ENCODE measurements around the gene EFR3B.
"Not testable (repeated sequence)": the region's sequence is repeated elsewhere in the genome, so short reads cannot be mapped to it uniquely, and the experiment has no call there.

The EFR3B gene

GRCh38 chr2:25041928-25042320 is at the start of gene EFR3B:
Gene EFR3B, plus strand, starts transcription at chr2:25042076. Its CDS starts 237 bp downstream, at chr2:25042313.
- H3K36me3 Mint-ChIP-seq: no peaks in the 10 kb centered on the region
- H3K4me1 Mint-ChIP-seq (ENCODE audit: low read depth): peaks cover 24% of the 10 kb centered on the region

GRCh38 chr2:24993406-24994145 is 48.3 kb upstream of the EFR3B start:
- H3K27me3 Mint-ChIP-seq: no peaks in the 10 kb centered on the region
- H3K4me3 Mint-ChIP-seq: no peak overlapping the region
- no peaks in the 10 kb centered on the region for H3K4me1 Mint-ChIP-seq (ENCODE audit: low read depth)
- H3K9me3 Mint-ChIP-seq (ENCODE audit: low read depth): no peaks in the 10 kb centered on the region
- no peak overlapping the region for H3K27ac Mint-ChIP-seq
- no peaks in the 10 kb centered on the region for H3K36me3 Mint-ChIP-seq

More at GRCh38 chr2:25041928-25042320, at the start of gene EFR3B:
- H3K27ac Mint-ChIP-seq: no peak within 1 kb of the TSS
- H3K4me3 Mint-ChIP-seq: peak within 1 kb of the TSS; percentile 88
- no peaks in the 10 kb centered on the region for H3K9me3 Mint-ChIP-seq (ENCODE audit: low read depth)
- H3K27me3 Mint-ChIP-seq: peaks cover 23% of the 10 kb centered on the region

GRCh38 chr2:24994146-24994724 is 47.6 kb upstream of the EFR3B start:
- no peaks in the 10 kb centered on the region for H3K27me3 Mint-ChIP-seq
- H3K9me3 Mint-ChIP-seq (ENCODE audit: low read depth): no peaks in the 10 kb centered on the region
- H3K36me3 Mint-ChIP-seq: no peaks in the 10 kb centered on the region
- H3K4me3 Mint-ChIP-seq: no peak overlapping the region
- H3K4me1 Mint-ChIP-seq (ENCODE audit: low read depth): no peaks in the 10 kb centered on the region
- no peak overlapping the region for H3K27ac Mint-ChIP-seq

- H3K4me3 Mint-ChIP-seq; H3K27ac Mint-ChIP-seq; H3K4me1 Mint-ChIP-seq (ENCODE audit: low read depth); H3K36me3 Mint-ChIP-seq; H3K9me3 Mint-ChIP-seq (ENCODE audit: low read depth); H3K27me3 Mint-ChIP-seq: not testable (repeated sequence)
Measured at GRCh38 chr2:24999097-24999496, 42.8 kb upstream of the EFR3B start.

- peaks cover 4% of the 10 kb centered on the region for H3K27me3 Mint-ChIP-seq
- no peaks in the 10 kb centered on the region for H3K9me3 Mint-ChIP-seq (ENCODE audit: low read depth)
- H3K27ac Mint-ChIP-seq: no peak overlapping the region
- peaks cover 3% of the 10 kb centered on the region for H3K36me3 Mint-ChIP-seq
- H3K4me3 Mint-ChIP-seq: no peak overlapping the region
- no peaks in the 10 kb centered on the region for H3K4me1 Mint-ChIP-seq (ENCODE audit: low read depth)
Measured at GRCh38 chr2:25000036-25000435, 41.8 kb upstream of the EFR3B start.

GRCh38 chr2:25000503-25001324 is 41.2 kb upstream of the EFR3B start:
- Mint-ChIP-seq H3K27ac (no peak overlapping the region), H3K4me1 (ENCODE audit: low read depth) (no peaks in the 10 kb centered on the region), H3K4me3 (no peak overlapping the region), H3K36me3 (peaks cover 3% of the 10 kb centered on the region), H3K27me3 (peaks cover 4% of the 10 kb centered on the region), H3K9me3 (ENCODE audit: low read depth) (no peaks in the 10 kb centered on the region)

- H3K27me3 Mint-ChIP-seq: peaks cover 4% of the 10 kb centered on the region
- peaks cover 3% of the 10 kb centered on the region for H3K36me3 Mint-ChIP-seq
- no peak overlapping the region for H3K27ac Mint-ChIP-seq
- H3K4me1 Mint-ChIP-seq (ENCODE audit: low read depth): no peaks in the 10 kb centered on the region
- no peak overlapping the region for H3K4me3 Mint-ChIP-seq
- H3K9me3 Mint-ChIP-seq (ENCODE audit: low read depth): no peaks in the 10 kb centered on the region
Measured at GRCh38 chr2:25001325-25001637, 40.6 kb upstream of the EFR3B start.

GRCh38 chr2:25002066-25002465 is 39.8 kb upstream of the EFR3B start:
- peaks cover 3% of the 10 kb centered on the region for H3K36me3 Mint-ChIP-seq
- H3K27me3 Mint-ChIP-seq: peaks cover 4% of the 10 kb centered on the region
- no peaks in the 10 kb centered on the region for H3K9me3 Mint-ChIP-seq (ENCODE audit: low read depth)
- H3K4me1 Mint-ChIP-seq (ENCODE audit: low read depth): no peaks in the 10 kb centered on the region
- no peak overlapping the region for H3K4me3 Mint-ChIP-seq
- no peak overlapping the region for H3K27ac Mint-ChIP-seq

GRCh38 chr2:25009954-25010353 is 31.9 kb upstream of the EFR3B start:
- Mint-ChIP-seq H3K27me3 (no peaks in the 10 kb centered on the region), H3K9me3 (ENCODE audit: low read depth) (no peaks in the 10 kb centered on the region), H3K27ac (no peak overlapping the region), H3K4me3 (no peak overlapping the region), H3K4me1 (ENCODE audit: low read depth) (no peaks in the 10 kb centered on the region), H3K36me3 (no peaks in the 10 kb centered on the region)

GRCh38 chr2:25011342-25011741 is 30.5 kb upstream of the EFR3B start:
- H3K9me3 Mint-ChIP-seq (ENCODE audit: low read depth); H3K4me3 Mint-ChIP-seq; H3K27me3 Mint-ChIP-seq; H3K4me1 Mint-ChIP-seq (ENCODE audit: low read depth); H3K36me3 Mint-ChIP-seq; H3K27ac Mint-ChIP-seq: not testable (repeated sequence)

GRCh38 chr2:25014631-25015030 is 27.2 kb upstream of the EFR3B start:
- Mint-ChIP-seq H3K27ac (no peak overlapping the region), H3K4me3 (no peak overlapping the region), H3K36me3 (no peaks in the 10 kb centered on the region), H3K27me3 (no peaks in the 10 kb centered on the region), H3K4me1 (ENCODE audit: low read depth) (no peaks in the 10 kb centered on the region), H3K9me3 (ENCODE audit: low read depth) (no peaks in the 10 kb centered on the region)

- Mint-ChIP-seq H3K9me3 (ENCODE audit: low read depth) (no peaks in the 10 kb centered on the region), H3K36me3 (peaks cover 4% of the 10 kb centered on the region), H3K4me1 (ENCODE audit: low read depth) (no peaks in the 10 kb centered on the region), H3K4me3 (no peak overlapping the region), H3K27ac (no peak overlapping the region), H3K27me3 (peaks cover 5% of the 10 kb centered on the region)
Measured at GRCh38 chr2:25018681-25019080, 23.2 kb upstream of the EFR3B start.

- no peak overlapping the region for H3K27ac Mint-ChIP-seq
- H3K4me3 Mint-ChIP-seq: no peak overlapping the region
- H3K4me1 Mint-ChIP-seq (ENCODE audit: low read depth): no peaks in the 10 kb centered on the region
- no peaks in the 10 kb centered on the region for H3K9me3 Mint-ChIP-seq (ENCODE audit: low read depth)
- peaks cover 7% of the 10 kb centered on the region for H3K27me3 Mint-ChIP-seq
- H3K36me3 Mint-ChIP-seq: peaks cover 4% of the 10 kb centered on the region
Measured at GRCh38 chr2:25021791-25022362, 20.0 kb upstream of the EFR3B start.

GRCh38 chr2:25023333-25023732 is 18.5 kb upstream of the EFR3B start:
- Mint-ChIP-seq H3K27me3 (peaks cover 7% of the 10 kb centered on the region), H3K9me3 (ENCODE audit: low read depth) (no peaks in the 10 kb centered on the region), H3K36me3 (peaks cover 4% of the 10 kb centered on the region), H3K27ac (no peak overlapping the region), H3K4me3 (no peak overlapping the region), H3K4me1 (ENCODE audit: low read depth) (no peaks in the 10 kb centered on the region)

Measured in activated naive CD8-positive, alpha-beta T cell (primary cell).